Heart right ventricle (tissue), 16 donors: Measurements from ENCODE around the gene FRAS1. TPM values are rescaled to one million over a fixed set of nuclear protein-coding genes. Genes with fewer than 3 reads are reported as not detected.

Experiments used
- ATAC-seq, 8 donors: fragments of 200-7000 bp; cut with Tn5 transposase; one replicate each; pipeline ENCODE4 v1.9.1; 2020; ENCODE audit warnings: mild to moderate bottlenecking in 8 of 8, moderate library complexity in 8 of 8, moderate number of reproducible peaks in 1 of 8
- DNase-seq, 2 donors: peaks; one replicate each; pipeline ENCODE4 v3.0.0-alpha.2; 2020
- H3K27ac ChIP-seq, 10 donors: fragments of 200-600 bp; sonication (generic) in 2 of 10; one replicate each; pipeline versions ENCODE4 v1.5.0 to v1.8.0; 2020 to 2022; ENCODE audit warnings: mild to moderate bottlenecking in 3 of 10
- H3K27me3 ChIP-seq, 7 donors: fragments of 200-600 bp; one replicate each; pipeline ENCODE4 v1.8.0; 2021 to 2022; ENCODE audit warnings: mild to moderate bottlenecking in 2 of 7
- H3K36me3 ChIP-seq, 9 donors: fragments of 200-600 bp; sonication (generic) in 1 of 9; one replicate each; pipeline versions ENCODE4 v1.5.0 to v1.8.0; 2020 to 2022; ENCODE audit warnings: mild to moderate bottlenecking in 2 of 9
- H3K4me1 ChIP-seq, 9 donors: fragments of 200-600 bp; sonication (generic) in 1 of 9; one replicate each; pipeline versions ENCODE4 v1.5.0 to v1.8.0; 2020 to 2022; ENCODE audit warnings: mild to moderate bottlenecking in 4 of 9
- H3K4me3 ChIP-seq, 10 donors: fragments of 200-600 bp; sonication (generic) in 2 of 10; one replicate each; pipeline versions ENCODE4 v1.5.0 to v1.8.0; 2020 to 2022; ENCODE audit warnings: mild to moderate bottlenecking in 7 of 10, moderate library complexity in 2 of 10
- H3K9me3 ChIP-seq, 11 donors: fragments of 200-600 bp in 10 of 11; sonication (generic) in 2 of 11; one replicate each; pipeline versions ENCODE4 v1.5.0 to v1.8.0; 2013 to 2022; ENCODE audit warnings: mild to moderate bottlenecking in 2 of 11, control low read depth in 1 of 11, moderate library complexity in 1 of 11
- WGBS, 2 donors: extraction: QIAGEN DNeasy Blood & Tissue Kit; methylation state at CpG; one replicate each; pipeline ENCODE4 v1.1.7; 2013; ENCODE audit warnings: inconsistent platforms in 1 of 2; 5-methylcytosine and 5-hydroxymethylcytosine counted together
- intact Hi-C, 10 donors: fragments of 100-400 bp; cut with DNase I; formaldehyde crosslinking; loops; one replicate each; pipeline versions ENCODE4 v1.11.1 to v1.14.2; 2022
- polyA plus RNA-seq, 2 donors: library from polyadenylated mRNA; stranded (reverse); fragments of 200-250 nt; gene quantifications; one replicate each; pipeline ENCODE4 v1.2.3, GENCODE V29; 2013
- total RNA-seq, 10 donors: library from RNA; stranded (reverse); fragmentation: NEBNext Ultra II Directional in 3 of 10; extraction: Animal tissue kit (Norgen Biotek cat#: 25700) in 3 of 10; gene quantifications; one replicate each; pipeline versions ENCODE4 v1.2.1 to v1.2.4, GENCODE V29; 2021 to 2023
- TF ChIP-seq, protein P1 (sequence below), 9 donors: fragments of 200-600 bp; sonication (generic) in 2 of 9; IDR thresholded peaks; one replicate each; pipeline versions ENCODE4 v1.5.0 to v1.8.0; 2021 to 2022; ENCODE audit warnings: antibody characterized with exemption in 9 of 9, mild to moderate bottlenecking in 5 of 9, moderate library complexity in 1 of 9
- donor health status: Arrhythmogenic right ventricular cardiomyopathy.
- donor health status: ischemic (EF 13 %, LVEDD 7.1; RV severe dilation, severe dysfunction).
- donor health status: healthy with polysubstance abuse.
- donor health status: DM: no; HTN: yes; CAD: no.
- donor health status: DM: no; HTN: no; CAD: no.
- donor health status: ischemic (EF 25% LVEDD 6.9; RV normal size, moderate dysfunction).
- donor health status: ischemic (EF 25% LVEDD 5.7; RV mildly dilated, moderate dysfunction).
- donor health status: healthy.
- donor health status: DM: yes; HTN: yes; CAD: no.
- donor health status: Ischemic cardiomyopathy.
- donor health status: ischemic (EF 35%, LVEDD 5.7; RV mildly dilated, moderate dysfunction).
- donor health status: nonischemic (EF 11% LVEDD 7.7; RV severe dilation, severe dysfunction).
- donor health status: DM: yes; HTN: yes; CAD: no.
- donor health status: PGD.
- donor health status: ischemic (EF 29% LVEDD 5.4; RV normal size, mild dysfunction).
- donor health status: nonischemic (EF 23%, LVEDD 6.1; RV moderate dilation, normal function).

FRAS1 gene
- total and polyA plus RNA-seq, 12 donors = 0.93 to 6.2 (median 3.1) TPM

DNA sequence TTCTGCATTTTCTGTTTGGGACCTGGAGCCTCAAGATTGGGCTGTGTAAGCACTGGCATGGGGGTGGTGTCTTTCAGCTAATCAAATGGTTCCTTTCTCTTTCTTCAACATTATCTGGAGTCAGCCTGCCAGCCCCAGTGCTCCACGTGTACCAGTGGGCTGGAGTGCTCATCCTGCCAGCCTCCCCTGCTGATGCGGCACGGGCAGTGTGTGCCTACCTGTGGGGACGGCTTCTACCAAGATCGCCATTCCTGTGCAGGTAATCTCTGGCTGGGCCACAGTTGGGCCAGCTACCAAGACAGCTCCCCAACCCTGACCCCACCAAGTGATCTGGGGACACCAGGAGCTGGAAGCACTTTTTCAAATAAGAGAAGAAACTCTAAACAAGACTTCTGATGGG, 229.2 kb downstream of the FRAS1 start:
- WGBS, 2 donors = 90 to 97% methylated on average over 5 of the region's 5 CpGs
- Histone ChIP-seq H3K36me3 (no peaks in the 10 kb centered on the region), H3K9me3 (no peaks in the 10 kb centered on the region), H3K4me3 (no peak overlapping the region), H3K27ac (no peak overlapping the region), H3K27me3 (no peaks in the 10 kb centered on the region), H3K4me1 (no peaks in the 10 kb centered on the region)
- intact Hi-C loops = no loop called here
- no peak for DNase-seq
- ATAC-seq = no peak
- TF ChIP-seq, protein P1, sequence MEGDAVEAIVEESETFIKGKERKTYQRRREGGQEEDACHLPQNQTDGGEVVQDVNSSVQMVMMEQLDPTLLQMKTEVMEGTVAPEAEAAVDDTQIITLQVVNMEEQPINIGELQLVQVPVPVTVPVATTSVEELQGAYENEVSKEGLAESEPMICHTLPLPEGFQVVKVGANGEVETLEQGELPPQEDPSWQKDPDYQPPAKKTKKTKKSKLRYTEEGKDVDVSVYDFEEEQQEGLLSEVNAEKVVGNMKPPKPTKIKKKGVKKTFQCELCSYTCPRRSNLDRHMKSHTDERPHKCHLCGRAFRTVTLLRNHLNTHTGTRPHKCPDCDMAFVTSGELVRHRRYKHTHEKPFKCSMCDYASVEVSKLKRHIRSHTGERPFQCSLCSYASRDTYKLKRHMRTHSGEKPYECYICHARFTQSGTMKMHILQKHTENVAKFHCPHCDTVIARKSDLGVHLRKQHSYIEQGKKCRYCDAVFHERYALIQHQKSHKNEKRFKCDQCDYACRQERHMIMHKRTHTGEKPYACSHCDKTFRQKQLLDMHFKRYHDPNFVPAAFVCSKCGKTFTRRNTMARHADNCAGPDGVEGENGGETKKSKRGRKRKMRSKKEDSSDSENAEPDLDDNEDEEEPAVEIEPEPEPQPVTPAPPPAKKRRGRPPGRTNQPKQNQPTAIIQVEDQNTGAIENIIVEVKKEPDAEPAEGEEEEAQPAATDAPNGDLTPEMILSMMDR (IDR thresholded peaks at IDR 0.05) = no peak

DNA sequence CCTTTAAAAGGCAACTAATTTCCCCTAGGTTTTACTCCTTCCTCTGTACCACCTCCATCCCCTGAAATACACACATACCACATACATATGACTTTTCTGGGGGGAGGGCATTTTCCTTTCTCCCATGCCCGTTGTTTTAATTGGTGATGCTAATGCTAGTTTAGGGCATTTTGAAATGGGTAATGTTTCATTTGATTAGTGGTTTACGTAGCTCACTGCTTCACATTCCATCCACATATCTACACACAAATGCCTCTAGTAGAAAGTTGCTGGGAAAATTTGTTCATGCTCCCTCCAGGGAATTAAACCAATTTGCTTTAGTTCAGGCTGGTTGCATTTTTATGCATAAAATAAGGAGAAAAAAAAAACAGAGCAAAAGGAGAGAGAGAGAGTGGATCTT, 231.2 kb downstream of the FRAS1 start:
- no peak overlapping the region for H3K27ac ChIP-seq
- ATAC-seq = no peak
- no peak for DNase-seq
- H3K4me1 ChIP-seq = peaks cover 0 to 2% (median 0%) of the 10 kb centered on the region in 9 donors
- 72 to 77% methylated on average over 2 of the region's 2 CpGs for WGBS, 2 donors
- intact Hi-C loops = no loop called here
- no peaks in the 10 kb centered on the region for H3K27me3 ChIP-seq
- TF ChIP-seq, protein P1 (IDR thresholded peaks at IDR 0.05) = no peak
- no peak overlapping the region for H3K4me3 ChIP-seq
- no peaks in the 10 kb centered on the region for H3K9me3 ChIP-seq
- H3K36me3 ChIP-seq = no peaks in the 10 kb centered on the region

DNA sequence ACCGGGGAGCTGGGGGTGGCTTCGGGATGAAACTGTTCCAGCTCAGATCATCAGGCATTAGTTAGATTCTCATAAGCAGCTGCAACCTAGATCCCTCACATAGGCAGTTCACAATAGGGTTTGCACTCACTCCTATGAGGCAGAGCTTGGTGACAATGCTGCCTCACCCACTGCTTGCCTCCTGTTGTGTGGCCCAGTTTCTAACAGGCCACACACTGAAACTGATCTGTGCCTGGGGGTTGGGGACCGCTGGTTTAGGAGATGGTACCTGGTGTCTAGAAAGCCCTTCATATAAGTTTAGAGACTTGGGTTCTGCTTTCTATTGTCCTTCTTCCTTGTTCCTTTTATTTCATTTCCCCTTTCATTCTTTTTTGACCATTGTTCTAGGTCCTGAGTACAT, 234.2 kb downstream of the FRAS1 start:
- H3K27me3 ChIP-seq = no peaks in the 10 kb centered on the region
- intact Hi-C loops = loop anchor here in 1 of 10 donors (10.0 kb wide), 1 partner anchor 226 kb away; no protein-coding TSS in a partner anchor
- H3K9me3 ChIP-seq = no peaks in the 10 kb centered on the region
- peaks cover 0 to 13% (median 7%) of the 10 kb centered on the region in 9 donors for H3K4me1 ChIP-seq
- H3K27ac ChIP-seq = no peak overlapping the region
- TF ChIP-seq, protein P1 (IDR thresholded peaks at IDR 0.05) = no peak
- H3K36me3 ChIP-seq = no peaks in the 10 kb centered on the region
- H3K4me3 ChIP-seq = no peak overlapping the region
- ATAC-seq (no peak), DNase-seq (no peak)
- 93 to 99% methylated on average over 3 of the region's 3 CpGs for WGBS, 2 donors

DNA sequence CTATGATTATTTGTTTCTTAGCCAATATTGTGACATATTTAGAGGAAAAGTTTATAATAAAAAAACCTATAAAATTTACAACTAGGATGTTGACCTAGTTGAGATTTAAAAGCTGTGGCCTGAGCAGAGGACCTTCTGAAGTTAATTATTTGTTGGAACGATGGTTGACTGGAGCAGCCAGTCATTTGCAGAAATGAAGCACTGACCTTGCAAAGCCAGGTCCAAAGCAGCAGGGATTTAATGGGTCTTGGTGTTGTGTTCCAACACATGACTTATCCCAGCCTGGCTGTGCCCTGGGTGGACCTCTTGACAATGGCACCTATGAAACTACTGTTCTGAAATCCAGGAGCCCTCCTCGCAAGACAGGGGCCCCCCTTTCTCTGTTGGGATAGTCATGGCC, 235.2 kb downstream of the FRAS1 start:
- Histone ChIP-seq H3K36me3 (no peaks in the 10 kb centered on the region), H3K27me3 (no peaks in the 10 kb centered on the region), H3K4me3 (no peak overlapping the region), H3K4me1 (peaks cover 0 to 20% (median 7%) of the 10 kb centered on the region in 9 donors), H3K27ac (no peak overlapping the region), H3K9me3 (no peaks in the 10 kb centered on the region)
- TF ChIP-seq, protein P1 (IDR thresholded peaks at IDR 0.05) = no peak
- ATAC-seq = no peak
- intact Hi-C loops = loop anchor here in 1 of 10 donors (10.0 kb wide), 1 partner anchor 228 kb away; no protein-coding TSS in a partner anchor
- 90 to 95% methylated on average over 2 of the region's 2 CpGs for WGBS, 2 donors
- no peak for DNase-seq
